H1 (cell line): ENCODE data around the gene RAD51D. TPM values are rescaled to one million over a fixed set of nuclear protein-coding genes. Genes with fewer than 3 reads are reported as not detected.
"Not testable (repeated sequence)": the region's sequence is repeated elsewhere in the genome, so short reads cannot be mapped to it uniquely, and the experiment has no call there.

Experiments
- CTCF ChIA-PET: fragments of 300-600 bp; sonication (Branson Sonifier 250); formaldehyde crosslinking; loops from one replicate; lab custom pipeline; 2021; ENCODE audit not compliant: partially characterized antibody; lab: Charles Lee
- POLR2A ChIA-PET: fragments of 300-600 bp; sonication (Branson Sonifier 250); formaldehyde crosslinking; loops from one replicate; lab custom pipeline; 2021; ENCODE audit warnings: inconsistent platforms; ENCODE audit not compliant: partially characterized antibody; lab: Charles Lee
- DNase-seq, 2 experiments: peaks; one replicate each; pipeline versions ENCODE4 v3.0.0 to v3.0.0-alpha.2; 2010 to 2022; ENCODE audit warnings: low spot score in 2 of 2, low read depth in 1 of 2, mixed read lengths in 1 of 2
- FAIRE-seq: peaks from 2 replicates; lab custom pipeline; 2011; peaks lifted over from hg19 to GRCh38; lab: Jason Lieb, UNC
- H2AFZ ChIP-seq: 2 replicates; pipeline ENCODE4 v1.8.1; 2012; ENCODE audit warnings: low read length, inconsistent platforms
- H2AK5ac ChIP-seq: 2 replicates; pipeline ENCODE4 v1.6.1; 2013; ENCODE audit warnings: low read depth, low read length
- H2BK120ac ChIP-seq: replicated peaks from 2 replicates; pipeline ENCODE3; 2013; ENCODE audit warnings: low read depth, low read length, inconsistent platforms
- H2BK12ac ChIP-seq: 2 replicates; pipeline ENCODE4 v1.6.1; 2013; ENCODE audit warnings: low read depth, low read length
- H2BK15ac ChIP-seq: 2 replicates; pipeline ENCODE4 v1.6.1; 2013; ENCODE audit warnings: low read length
- H2BK20ac ChIP-seq: 2 replicates; pipeline ENCODE4 v1.6.1; 2013; ENCODE audit warnings: low read length
- H2BK5ac ChIP-seq: 2 replicates; pipeline ENCODE4 v1.6.1; 2013; ENCODE audit warnings: low read depth, low read length
- H3K14ac ChIP-seq: 2 replicates; pipeline ENCODE4 v1.6.1; 2013; ENCODE audit warnings: inconsistent platforms; ENCODE audit not compliant: insufficient read length
- H3K18ac ChIP-seq: 2 replicates; pipeline ENCODE4 v1.6.1; 2013; ENCODE audit warnings: low read length; ENCODE audit errors: extremely low read depth
- H3K23ac ChIP-seq: 2 replicates; pipeline ENCODE4 v1.6.1; 2013; ENCODE audit warnings: inconsistent platforms; ENCODE audit not compliant: insufficient read length
- H3K23me2 ChIP-seq: 2 replicates; pipeline ENCODE4 v1.6.1; 2013; ENCODE audit warnings: low read depth, low read length
- H3K27ac ChIP-seq: 2 replicates; pipeline ENCODE4 v1.6.1; 2011; ENCODE audit warnings: low read depth, low read length, inconsistent platforms
- H3K27me3 ChIP-seq, 4 experiments: replicated peaks in 1 of 4; 1 replicate in 1 of 4; 2 replicates in 3 of 4; pipeline versions ENCODE4 v1.6.1 to v1.8.1; 2011 to 2013; ENCODE audit warnings: low read length in 3 of 4, mild to moderate bottlenecking in 3 of 4, inconsistent platforms in 2 of 4, mixed read lengths in 2 of 4, moderate library complexity in 1 of 4; ENCODE audit not compliant: control insufficient read depth in 3 of 4, insufficient read depth in 3 of 4; ENCODE audit errors: extremely low read depth in 1 of 4
- H3K36me3 ChIP-seq, 4 experiments: 2 replicates each; pipeline versions ENCODE4 v1.6.1 to v1.8.1; 2011 to 2013; ENCODE audit warnings: mild to moderate bottlenecking in 4 of 4, low read length in 3 of 4, moderate library complexity in 2 of 4, control low read depth in 1 of 4, inconsistent platforms in 1 of 4; ENCODE audit not compliant: insufficient read depth in 4 of 4, control insufficient read depth in 2 of 4
- H3K4ac ChIP-seq: replicated peaks from 2 replicates; pipeline ENCODE3; 2013; ENCODE audit warnings: low read length, low read depth, mixed read lengths, inconsistent platforms; ENCODE audit not compliant: insufficient read length
- H3K4me1 ChIP-seq, 4 experiments: replicated peaks in 1 of 4; 1 replicate in 1 of 4; 2 replicates in 3 of 4; pipeline versions ENCODE4 v1.6.1 to v1.8.1; 2011 to 2013; ENCODE audit warnings: low read length in 3 of 4, inconsistent platforms in 2 of 4, mixed read lengths in 1 of 4; ENCODE audit not compliant: insufficient read depth in 4 of 4, control insufficient read depth in 3 of 4
- H3K4me2 ChIP-seq, 2 experiments: 2 replicates each; pipeline versions ENCODE4 v1.6.1 to v1.8.1; 2011 to 2013; ENCODE audit warnings: low read depth in 2 of 2, low read length in 2 of 2, control low read depth in 1 of 2, inconsistent platforms in 1 of 2, mild to moderate bottlenecking in 1 of 2; ENCODE audit not compliant: insufficient read depth in 1 of 2
- H3K4me3 ChIP-seq, 4 experiments: fragments of 200-600, 300-600 bp in 1 of 4; sonication (generic), shearing (Covaris generic), sonication (Bioruptor Twin) in 1 of 4; 2 replicates each; pipeline versions ENCODE4 v1.5.1 to v1.8.1; 2011 to 2016; ENCODE audit warnings: low read length in 4 of 4, low read depth in 3 of 4, control low read depth in 2 of 4, inconsistent platforms in 2 of 4, mild to moderate bottlenecking in 2 of 4, mixed read lengths in 1 of 4, moderate library complexity in 1 of 4; ENCODE audit not compliant: insufficient read depth in 2 of 4; ENCODE audit errors: extremely low read depth in 1 of 4
- H3K56ac ChIP-seq: replicated peaks from 2 replicates; pipeline ENCODE3; 2013; ENCODE audit warnings: low read depth, mild to moderate bottlenecking, mixed read lengths, low read length, inconsistent platforms; ENCODE audit not compliant: insufficient read length
- H3K79me1 ChIP-seq: 2 replicates; pipeline ENCODE4 v1.6.1; 2013; ENCODE audit warnings: low read depth, low read length, control low read depth
- H3K79me2 ChIP-seq, 2 experiments: 2 replicates each; pipeline versions ENCODE4 v1.6.1 to v1.8.1; 2012 to 2013; ENCODE audit warnings: low read length in 2 of 2, mild to moderate bottlenecking in 2 of 2, inconsistent platforms in 1 of 2; ENCODE audit not compliant: insufficient read depth in 2 of 2, control insufficient read depth in 1 of 2
- H3K9ac ChIP-seq, 4 experiments: replicated peaks in 1 of 4; 1 replicate in 1 of 4; 2 replicates in 3 of 4; pipeline versions ENCODE4 v1.6.1 to v1.8.1; 2011 to 2013; ENCODE audit warnings: low read depth in 3 of 4, low read length in 3 of 4, control low read depth in 2 of 4, mild to moderate bottlenecking in 2 of 4, moderate library complexity in 2 of 4, inconsistent platforms in 1 of 4; ENCODE audit errors: extremely low read depth in 1 of 4
- H3K9me3 ChIP-seq, 2 experiments: 2 replicates each; pipeline versions ENCODE4 v1.6.1 to v1.8.1; 2012 to 2013; ENCODE audit warnings: mild to moderate bottlenecking in 2 of 2, moderate library complexity in 2 of 2, control low read depth in 1 of 2, inconsistent platforms in 1 of 2, low read depth in 1 of 2, low read length in 1 of 2, mixed read lengths in 1 of 2; ENCODE audit not compliant: insufficient read depth in 2 of 2
- H4K20me1 ChIP-seq, 2 experiments: replicated peaks in 1 of 2; 2 replicates each; pipeline versions ENCODE3 to v1.8.1; 2011 to 2013; ENCODE audit warnings: inconsistent platforms in 2 of 2, low read length in 2 of 2, mild to moderate bottlenecking in 1 of 2; ENCODE audit not compliant: insufficient read depth in 2 of 2, control insufficient read depth in 1 of 2
- H4K5ac ChIP-seq: 2 replicates; pipeline ENCODE4 v1.6.1; 2013; ENCODE audit warnings: low read length, low read depth, mixed read lengths, inconsistent platforms; ENCODE audit not compliant: insufficient read length
- H4K8ac ChIP-seq: 2 replicates; pipeline ENCODE4 v1.8.0; 2013; ENCODE audit warnings: mild to moderate bottlenecking, moderate library complexity, low read length, inconsistent platforms; ENCODE audit not compliant: insufficient read depth; ENCODE audit errors: extremely low read depth
- H4K91ac ChIP-seq: replicated peaks from 2 replicates; pipeline ENCODE3; 2013; ENCODE audit warnings: low read length, mixed read lengths, inconsistent platforms; ENCODE audit not compliant: insufficient read length
- RAD21 ChIP-seq, 2 experiments: IDR thresholded peaks in 1 of 2; conservative IDR thresholded peaks in 1 of 2; 2 replicates each; pipeline ENCODE4 v1.6.1; 2011; ENCODE audit warnings: low read depth in 2 of 2, low read length in 2 of 2, improper control_type of control experiment in 1 of 2, inconsistent platforms in 1 of 2, mild to moderate bottlenecking in 1 of 2, moderate library complexity in 1 of 2
- SP2 ChIP-seq: IDR thresholded peaks from 2 replicates; pipeline ENCODE4 v1.6.1; 2012; ENCODE audit warnings: mild to moderate bottlenecking, low read length, inconsistent platforms
- WGBS, 2 experiments: shearing (Covaris generic) in 1 of 2; methylation state at CpG; one replicate each; pipeline versions ENCODE4 v1.1.6 to v1.1.7; 2013 to 2015; ENCODE audit warnings: low lambda C conversion rate in 2 of 2, mixed read lengths in 2 of 2, inconsistent platforms in 1 of 2, low coverage in 1 of 2, missing lambda C conversion rate in 1 of 2; ENCODE audit not compliant: insufficient replicate concordance in 2 of 2, insufficient coverage in 1 of 2, insufficient read length in 1 of 2; ENCODE audit errors: extremely low coverage in 1 of 2, missing lambda C conversion rate in 1 of 2; 5-methylcytosine and 5-hydroxymethylcytosine counted together
- polyA plus RNA-seq, 7 experiments: library from polyadenylated mRNA; depleted of rRNA in 3 of 7; stranded (reverse) in 5 of 7; unstranded in 2 of 7; fragments of >200 nt in 5 of 7; fragments of 200-250 nt in 2 of 7; gene quantifications; 1 replicate in 5 of 7; 2 replicates in 1 of 7; 4 replicates in 1 of 7; pipeline versions ENCODE4 v1.2.1 to v1.2.3, GENCODE V29; 2011 to 2013; ENCODE audit warnings: missing spikeins in 2 of 7, mixed read lengths in 2 of 7
- total RNA-seq: library from RNA; stranded (reverse); fragmentation: NEBNext Ultra II Directional; extraction: Animal tissue kit (Norgen Biotek cat#: 25700); gene quantifications from 2 replicates; pipeline ENCODE4 v1.2.1, GENCODE V29; 2021

RAD51D gene
- total and polyA plus RNA-seq, 2 of the 8 experiments (the other 6 are each of a cell fraction or from before 2014, with no cell fraction given): 10.2 to 12.9 TPM

GRCh38 chr17:35046245-35046644 is 73.4 kb downstream of the RAD51D start (continued):
- TF ChIP-seq SP2 (no peak), RAD21 (IDR thresholded peaks at IDR 0.05 in 1 of 2, conservative IDR thresholded peaks at IDR 0.05 in 1 of 2; ENCODE audit: low read depth in 2 of 2, low read length in 2 of 2) (no peak)

- H4K91ac ChIP-seq, H3K4ac ChIP-seq, H2BK20ac ChIP-seq, H2BK120ac ChIP-seq, FAIRE-seq, H3K9me3 ChIP-seq, H3K79me1 ChIP-seq, H2AK5ac ChIP-seq, H3K79me2 ChIP-seq, H2AFZ ChIP-seq, H4K5ac ChIP-seq, H3K14ac ChIP-seq, H3K18ac ChIP-seq, H3K23ac ChIP-seq, H2BK15ac ChIP-seq, H3K23me2 ChIP-seq, H3K36me3 ChIP-seq, DNase-seq, H4K8ac ChIP-seq, CTCF ChIA-PET, H3K4me3 ChIP-seq, H3K9ac ChIP-seq, H3K4me1 ChIP-seq, H3K56ac ChIP-seq, H3K27me3 ChIP-seq, H2BK12ac ChIP-seq, H3K4me2 ChIP-seq, H4K20me1 ChIP-seq, H2BK5ac ChIP-seq, H3K27ac ChIP-seq: not testable (repeated sequence)
- POLR2A ChIA-PET: interaction anchor here (1.4 to 2.0 kb wide), 2 partner anchors 17 to 18 kb away, joined by 4 to 9 read pairs; partner anchors contain the start of gene RFFL
- WGBS, 2 experiments: 91% methylated on average over 13 of the region's 13 CpGs; no CpG with 5 or more reads in 1 of the 2 experiments
Measured at GRCh38 chr17:35045458-35045979, 74.1 kb downstream of the RAD51D start.
